Neuronal stem cell (in vitro differentiated cells): Measurements from ENCODE around the gene EBPL.

Source experiments
- DNase-seq: peaks from one replicate; pipeline ENCODE4 v3.0.0-alpha.2; 2013; ENCODE audit warnings: low spot score
- H2AFZ ChIP-seq: one replicate; pipeline ENCODE4 v1.6.1; 2013; ENCODE audit warnings: mild to moderate bottlenecking, low read length, inconsistent platforms
- H2AK5ac ChIP-seq: 2 replicates; pipeline ENCODE4 v1.6.1; 2013; ENCODE audit warnings: low read depth, mild to moderate bottlenecking, inconsistent platforms, low read length, moderate library complexity, mixed read lengths
- H2BK120ac ChIP-seq: 2 replicates; pipeline ENCODE4 v1.6.1; 2013; ENCODE audit warnings: low read depth, mild to moderate bottlenecking, inconsistent platforms, low read length, moderate library complexity, mixed read lengths
- H2BK12ac ChIP-seq: one replicate; pipeline ENCODE4 v1.6.1; 2013; ENCODE audit warnings: low read length, inconsistent platforms
- H2BK15ac ChIP-seq: 2 replicates; pipeline ENCODE4 v1.6.1; 2013; ENCODE audit warnings: mild to moderate bottlenecking, low read length, inconsistent platforms, mixed read lengths
- H2BK5ac ChIP-seq: one replicate; pipeline ENCODE4 v1.6.1; 2013; ENCODE audit warnings: inconsistent platforms, mild to moderate bottlenecking, low read length, moderate library complexity
- H3K14ac ChIP-seq: one replicate; pipeline ENCODE4 v1.6.1; 2013; ENCODE audit warnings: low read length, inconsistent platforms
- H3K18ac ChIP-seq: 2 replicates; pipeline ENCODE4 v1.6.1; 2013; ENCODE audit warnings: low read length, inconsistent platforms
- H3K23ac ChIP-seq: 2 replicates; pipeline ENCODE4 v1.6.1; 2013; ENCODE audit warnings: low read depth, mild to moderate bottlenecking, mixed read lengths, low read length, inconsistent platforms; ENCODE audit not compliant: poor library complexity
- H3K27ac ChIP-seq: replicated peaks from 3 replicates; pipeline ENCODE4 v1.5.1; 2013; ENCODE audit warnings: low read length, inconsistent platforms
- H3K27me3 ChIP-seq, 3 experiments: 2 replicates each; pipeline ENCODE4 v1.6.1; 2013; ENCODE audit warnings: low read length in 3 of 3, mild to moderate bottlenecking in 2 of 3, inconsistent platforms in 1 of 3, low read depth in 1 of 3, mixed read lengths in 1 of 3, moderate library complexity in 1 of 3; ENCODE audit not compliant: control insufficient read depth in 3 of 3, insufficient read depth in 3 of 3
- H3K36me3 ChIP-seq, 2 donors: replicated peaks in 1 of 2; 2 replicates each; pipeline ENCODE4 v1.6.1; 2013; ENCODE audit warnings: low read length in 2 of 2; ENCODE audit not compliant: control insufficient read depth in 2 of 2, insufficient read depth in 2 of 2
- H3K4ac ChIP-seq: 2 replicates; pipeline ENCODE4 v1.6.1; 2013; ENCODE audit warnings: inconsistent platforms, mild to moderate bottlenecking, low read length, moderate library complexity
- H3K4me1 ChIP-seq, 2 donors: 1 replicate in 1 of 2; 2 replicates in 1 of 2; pipeline ENCODE4 v1.6.1; 2013; ENCODE audit warnings: low read length in 2 of 2, low read depth in 1 of 2; ENCODE audit not compliant: control insufficient read depth in 2 of 2, insufficient read depth in 1 of 2
- H3K4me2 ChIP-seq: one replicate; pipeline ENCODE4 v1.6.1; 2013; ENCODE audit warnings: mild to moderate bottlenecking, low read length, inconsistent platforms; ENCODE audit not compliant: insufficient read depth, poor library complexity, severe bottlenecking
- H3K4me3 ChIP-seq, 2 donors: 2 replicates each; pipeline ENCODE4 v1.5.1; 2013; ENCODE audit warnings: low read length in 2 of 2, mild to moderate bottlenecking in 2 of 2, inconsistent platforms in 1 of 2, moderate library complexity in 1 of 2
- H3K79me1 ChIP-seq: one replicate; pipeline ENCODE4 v1.6.1; 2013; ENCODE audit warnings: low read depth, mild to moderate bottlenecking, inconsistent platforms, low read length, moderate library complexity
- H3K9ac ChIP-seq: one replicate; pipeline ENCODE4 v1.6.1; 2013; ENCODE audit warnings: mild to moderate bottlenecking, low read depth, low read length, inconsistent platforms; ENCODE audit not compliant: poor library complexity
- H3K9me3 ChIP-seq, 2 donors: replicated peaks in 1 of 2; 2 replicates each; pipeline versions ENCODE3 to v1.6.1; 2013; ENCODE audit warnings: low read length in 2 of 2, mild to moderate bottlenecking in 2 of 2, inconsistent platforms in 1 of 2, low read depth in 1 of 2, mixed read lengths in 1 of 2, moderate library complexity in 1 of 2; ENCODE audit not compliant: control insufficient read depth in 2 of 2, insufficient read depth in 1 of 2
- H4K8ac ChIP-seq: one replicate; pipeline ENCODE4 v1.6.1; 2013; ENCODE audit warnings: low read depth, mild to moderate bottlenecking, inconsistent platforms, low read length, moderate library complexity
- H4K91ac ChIP-seq: one replicate; pipeline ENCODE4 v1.6.1; 2013; ENCODE audit warnings: low read length, low read depth, mild to moderate bottlenecking, inconsistent platforms; ENCODE audit not compliant: poor library complexity
- WGBS, 2 donors: extraction: QIAGEN DNeasy Blood & Tissue Kit; methylation state at CpG; one replicate each; pipeline ENCODE4 v1.1.7; 2013; ENCODE audit warnings: missing lambda C conversion rate in 2 of 2, mixed read lengths in 1 of 2; ENCODE audit not compliant: insufficient read length in 2 of 2, insufficient replicate concordance in 1 of 2; ENCODE audit errors: extremely low coverage in 2 of 2; 5-methylcytosine and 5-hydroxymethylcytosine counted together

The EBPL gene

GRCh38 chr13:49733181-49733951 lies 42.1 kb upstream of the EBPL start:
- no peak overlapping the region for H3K4me3 ChIP-seq
- H3K27ac ChIP-seq: no peak overlapping the region
- no peak overlapping the region for H2AFZ ChIP-seq
- no CpG with 5 or more reads among the region's 12 CpGs for WGBS, 2 donors
- no peaks in the 10 kb centered on the region for H3K27me3 ChIP-seq
- H2BK15ac ChIP-seq: no peak overlapping the region
- H3K79me1 ChIP-seq: no peaks in the 10 kb centered on the region
- H2AK5ac ChIP-seq: no peak overlapping the region
- no peak overlapping the region for H2BK12ac ChIP-seq
- H3K14ac ChIP-seq: no peak overlapping the region
- no peak overlapping the region for H3K4me2 ChIP-seq
- peaks cover 0 to 40% of the 10 kb centered on the region in 2 donors for H3K36me3 ChIP-seq
- no peak overlapping the region for H3K23ac ChIP-seq
- no peaks in the 10 kb centered on the region for H3K9me3 ChIP-seq
- no peak overlapping the region for H4K91ac ChIP-seq
- H3K4me1 ChIP-seq: no peaks in the 10 kb centered on the region
- H3K4ac ChIP-seq: no peak overlapping the region
- H3K18ac ChIP-seq: no peak overlapping the region
- H4K8ac ChIP-seq: no peak overlapping the region
- H3K9ac ChIP-seq: no peak overlapping the region
- H2BK120ac ChIP-seq: no peak overlapping the region
- H2BK5ac ChIP-seq: no peak overlapping the region
- no peak for DNase-seq

- Histone ChIP-seq H4K8ac (no peak overlapping the region), H3K4ac (no peak overlapping the region), H2BK12ac (no peak overlapping the region), H3K36me3 (peaks cover 0 to 45% of the 10 kb centered on the region in 2 donors), H3K27me3 (no peaks in the 10 kb centered on the region), H2AK5ac (no peak overlapping the region), H2BK5ac (no peak overlapping the region), H3K9me3 (no peaks in the 10 kb centered on the region), H2BK15ac (no peak overlapping the region), H3K79me1 (no peaks in the 10 kb centered on the region), H3K4me2 (no peak overlapping the region), H3K27ac (no peak overlapping the region), H3K14ac (no peak overlapping the region), H3K9ac (no peak overlapping the region), H3K4me3 (no peak overlapping the region), H3K4me1 (no peaks in the 10 kb centered on the region), H2BK120ac (no peak overlapping the region), H4K91ac (no peak overlapping the region), H3K18ac (no peak overlapping the region), H2AFZ (no peak overlapping the region), H3K23ac (no peak overlapping the region)
- DNase-seq: no peak
These were observed 40.5 kb upstream of the EBPL start for GRCh38 chr13:49731766-49732165.

- H2BK5ac ChIP-seq: no peak overlapping the region
- no peak overlapping the region for H4K8ac ChIP-seq
- no peak overlapping the region for H2AK5ac ChIP-seq
- no peaks in the 10 kb centered on the region for H3K27me3 ChIP-seq
- H3K36me3 ChIP-seq: peaks cover 6 to 80% of the 10 kb centered on the region in 2 donors
- H2AFZ ChIP-seq: no peak overlapping the region
- DNase-seq: no peak
- no peak overlapping the region for H3K4me2 ChIP-seq
- no peak overlapping the region for H3K4ac ChIP-seq
- H2BK120ac ChIP-seq: no peak overlapping the region
- no peak overlapping the region for H3K4me3 ChIP-seq
- H4K91ac ChIP-seq: no peak overlapping the region
- H3K4me1 ChIP-seq: no peaks in the 10 kb centered on the region
- H3K27ac ChIP-seq: no peak overlapping the region
- H2BK15ac ChIP-seq: no peak overlapping the region
- no peak overlapping the region for H3K14ac ChIP-seq
- no peak overlapping the region for H3K23ac ChIP-seq
- WGBS, 2 donors: no CpG with 5 or more reads among the region's 6 CpGs
- no peaks in the 10 kb centered on the region for H3K79me1 ChIP-seq
- no peak overlapping the region for H2BK12ac ChIP-seq
- no peak overlapping the region for H3K18ac ChIP-seq
- peaks cover 2 to 18% of the 10 kb centered on the region in 2 donors for H3K9me3 ChIP-seq
- no peak overlapping the region for H3K9ac ChIP-seq
These were observed 25.3 kb upstream of the EBPL start for GRCh38 chr13:49716615-49717014.

- Histone ChIP-seq H2BK15ac (no peak overlapping the region), H3K4me3 (no peak overlapping the region), H2BK120ac (no peak overlapping the region), H3K18ac (no peak overlapping the region), H3K9me3 (peaks cover 2 to 18% of the 10 kb centered on the region in 2 donors), H3K36me3 (peaks cover 3 to 80% of the 10 kb centered on the region in 2 donors), H2AFZ (no peak overlapping the region), H3K23ac (no peak overlapping the region), H2AK5ac (no peak overlapping the region), H3K27ac (no peak overlapping the region), H3K4me2 (no peak overlapping the region), H2BK5ac (no peak overlapping the region), H2BK12ac (no peak overlapping the region), H3K4me1 (no peaks in the 10 kb centered on the region), H3K14ac (no peak overlapping the region), H3K9ac (no peak overlapping the region), H3K27me3 (no peaks in the 10 kb centered on the region), H3K79me1 (no peaks in the 10 kb centered on the region), H4K8ac (no peak overlapping the region), H4K91ac (no peak overlapping the region), H3K4ac (no peak overlapping the region)
- no CpG with 5 or more reads among the region's 1 CpG for WGBS, 2 donors
- DNase-seq: no peak
These were observed 23.5 kb upstream of the EBPL start for GRCh38 chr13:49714757-49715156.
